Muscle of back (tissue), 13 donors: ENCODE data around the gene ATOH1. TPM values are rescaled to one million over a fixed set of nuclear protein-coding genes. Genes with fewer than 3 reads are reported as not detected.

Source experiments
- DNase-seq, 3 donors: peaks; one replicate each; pipeline versions ENCODE4 v3.0.0 to v3.0.0-alpha.2; 2013
- long read RNA-seq, 9 donors: transcript quantifications; one replicate each; lab custom pipeline, GENCODE V29; 2026
- polyA plus RNA-seq, 10 donors: library from polyadenylated mRNA; unstranded; fragments of 120-200 nt; gene quantifications; one replicate each; pipeline ENCODE4 v1.2.1, GENCODE V29; 2013; ENCODE audit not compliant: insufficient read length in 10 of 10

The ATOH1 gene, protein sequence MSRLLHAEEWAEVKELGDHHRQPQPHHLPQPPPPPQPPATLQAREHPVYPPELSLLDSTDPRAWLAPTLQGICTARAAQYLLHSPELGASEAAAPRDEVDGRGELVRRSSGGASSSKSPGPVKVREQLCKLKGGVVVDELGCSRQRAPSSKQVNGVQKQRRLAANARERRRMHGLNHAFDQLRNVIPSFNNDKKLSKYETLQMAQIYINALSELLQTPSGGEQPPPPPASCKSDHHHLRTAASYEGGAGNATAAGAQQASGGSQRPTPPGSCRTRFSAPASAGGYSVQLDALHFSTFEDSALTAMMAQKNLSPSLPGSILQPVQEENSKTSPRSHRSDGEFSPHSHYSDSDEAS
- polyA plus RNA-seq = under 1 TPM in 1 of 10 donors, not detected in 9; 0.11 TPM
- long read RNA-seq, donor 1 = 0 reads
- long read RNA-seq, donor 2 = 0 reads
- long read RNA-seq, donor 3, partial matches to known transcripts = 0 of 1 reads
- long read RNA-seq, donor 3, other reads (novel, unspliced or antisense) = 0 of 1 reads
- long read RNA-seq, donor 4 = 0 reads
- long read RNA-seq, donor 5 = 0 reads
- long read RNA-seq, donor 6, partial matches to known transcripts = 0 of 1 reads
- long read RNA-seq, donor 6, other reads (novel, unspliced or antisense) = 0 of 1 reads
- long read RNA-seq, donor 7 = 0 reads
- long read RNA-seq, donor 8 = 0 reads
- long read RNA-seq, donor 9 = 0 reads

DNA sequence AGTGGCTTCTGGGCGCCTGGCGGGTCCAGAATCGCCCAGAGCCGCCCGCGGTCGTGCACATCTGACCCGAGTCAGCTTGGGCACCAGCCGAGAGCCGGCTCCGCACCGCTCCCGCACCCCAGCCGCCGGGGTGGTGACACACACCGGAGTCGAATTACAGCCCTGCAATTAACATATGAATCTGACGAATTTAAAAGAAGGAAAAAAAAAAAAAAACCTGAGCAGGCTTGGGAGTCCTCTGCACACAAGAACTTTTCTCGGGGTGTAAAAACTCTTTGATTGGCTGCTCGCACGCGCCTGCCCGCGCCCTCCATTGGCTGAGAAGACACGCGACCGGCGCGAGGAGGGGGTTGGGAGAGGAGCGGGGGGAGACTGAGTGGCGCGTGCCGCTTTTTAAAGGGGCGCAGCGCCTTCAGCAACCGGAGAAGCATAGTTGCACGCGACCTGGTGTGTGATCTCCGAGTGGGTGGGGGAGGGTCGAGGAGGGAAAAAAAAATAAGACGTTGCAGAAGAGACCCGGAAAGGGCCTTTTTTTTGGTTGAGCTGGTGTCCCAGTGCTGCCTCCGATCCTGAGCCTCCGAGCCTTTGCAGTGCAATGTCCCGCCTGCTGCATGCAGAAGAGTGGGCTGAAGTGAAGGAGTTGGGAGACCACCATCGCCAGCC is at the start of gene ATOH1:
ATOH1 (plus strand) TSS at position 422 of the 663 bp plus-strand sequence; CDS start at position 596, 174 bp downstream.
- DNase-seq = peak in 1 of 3 donors; percentile 52

DNA sequence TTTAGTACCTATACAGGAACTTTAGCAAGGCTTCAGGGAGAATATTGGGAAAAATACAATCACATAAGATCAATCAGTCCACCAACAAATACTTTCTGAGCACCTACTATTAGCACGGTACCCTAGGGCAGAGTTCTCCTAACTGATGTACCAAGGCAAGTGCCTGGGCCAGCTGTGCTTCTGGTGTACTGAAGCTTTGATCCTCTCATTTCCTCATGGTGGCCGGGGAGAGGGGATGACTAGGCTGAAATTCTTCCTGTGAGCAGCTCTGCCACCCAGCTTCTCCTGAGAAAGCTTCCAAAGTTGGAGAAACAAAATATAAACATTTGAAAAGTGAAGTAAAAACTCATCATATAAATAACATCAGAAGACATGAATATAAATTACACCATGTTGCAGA is 49.3 kb upstream of the ATOH1 start:
- DNase-seq = no peak

DNA sequence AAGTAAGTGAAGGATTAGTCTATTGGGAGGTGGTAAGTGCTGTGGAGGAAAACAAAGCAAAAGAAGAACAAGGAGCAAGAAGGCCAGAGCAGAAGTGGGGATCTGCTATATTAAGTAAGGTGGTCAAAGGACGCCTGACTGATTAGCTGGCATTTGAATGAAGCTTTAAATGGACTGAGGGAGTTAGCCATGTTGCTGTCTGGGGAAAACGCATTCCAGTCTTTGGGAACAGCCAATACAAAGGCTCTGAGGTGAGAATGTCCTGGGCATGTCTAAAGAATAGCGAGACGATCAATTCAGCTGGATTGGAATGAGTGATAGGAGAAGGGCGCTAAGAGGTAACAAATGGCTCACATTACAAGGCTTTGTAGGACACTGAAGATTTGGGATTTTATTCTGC is 48.5 kb upstream of the ATOH1 start:
- no peak for DNase-seq

DNA sequence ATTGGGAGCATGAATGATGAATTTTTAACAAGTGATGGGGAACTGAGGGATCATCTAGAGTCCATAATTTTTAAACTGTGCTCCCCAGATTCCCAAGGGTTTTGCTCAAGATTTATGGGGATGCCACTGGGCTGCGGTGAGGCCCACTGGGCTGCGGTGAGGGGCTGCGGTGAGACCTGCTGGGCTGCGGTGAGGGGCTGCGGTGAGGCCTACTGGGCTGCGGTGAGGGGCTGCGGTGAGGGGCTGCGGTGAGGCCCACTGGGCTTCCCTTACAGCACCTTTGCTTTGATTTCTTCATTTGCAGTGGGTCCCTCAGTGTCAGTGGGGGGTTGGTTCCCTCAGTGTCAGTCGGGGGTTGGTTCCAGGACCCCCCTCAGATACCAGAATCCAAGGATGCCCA is 47.4 kb upstream of the ATOH1 start:
- no peak for DNase-seq

DNA sequence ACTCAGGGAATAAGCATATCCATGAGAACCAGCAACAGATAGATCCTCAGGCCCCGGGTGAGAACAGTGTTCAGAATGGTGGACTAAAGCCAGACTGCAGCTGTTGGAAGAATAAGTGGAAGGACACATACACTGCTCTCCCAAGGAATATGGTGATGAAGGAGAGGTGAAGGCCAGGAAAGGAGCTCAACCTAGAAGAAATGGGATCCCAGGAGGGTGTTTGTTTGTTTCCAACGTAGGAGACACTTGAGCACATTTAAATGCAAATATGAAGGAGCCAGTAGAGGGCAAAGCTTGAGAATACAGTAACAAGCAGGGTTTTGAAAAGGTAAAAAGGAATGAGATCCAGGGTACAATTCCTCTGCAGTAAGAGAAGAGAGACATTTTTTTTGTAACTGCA is 42.4 kb upstream of the ATOH1 start:
- no peak for DNase-seq

DNA sequence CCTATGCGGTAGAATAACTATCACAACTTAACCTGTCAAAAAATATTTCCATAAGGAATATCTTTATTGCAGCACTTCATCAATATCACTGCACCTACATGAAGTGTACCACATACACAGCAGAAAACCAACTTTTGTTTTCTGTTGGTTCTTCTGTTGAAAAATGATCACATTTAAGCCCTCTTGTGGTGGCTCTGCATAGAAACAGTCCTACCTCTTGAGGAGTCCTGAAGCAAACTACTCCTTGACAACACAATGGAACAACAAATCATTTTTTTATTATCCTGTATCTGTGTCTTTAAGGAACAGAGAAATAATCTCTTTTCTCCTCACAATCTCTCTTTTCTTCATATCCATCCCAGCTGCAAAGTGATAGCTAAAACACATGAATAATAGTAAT is 39.8 kb upstream of the ATOH1 start:
- peak in 1 of 3 donors; percentile 16 for DNase-seq

DNA sequence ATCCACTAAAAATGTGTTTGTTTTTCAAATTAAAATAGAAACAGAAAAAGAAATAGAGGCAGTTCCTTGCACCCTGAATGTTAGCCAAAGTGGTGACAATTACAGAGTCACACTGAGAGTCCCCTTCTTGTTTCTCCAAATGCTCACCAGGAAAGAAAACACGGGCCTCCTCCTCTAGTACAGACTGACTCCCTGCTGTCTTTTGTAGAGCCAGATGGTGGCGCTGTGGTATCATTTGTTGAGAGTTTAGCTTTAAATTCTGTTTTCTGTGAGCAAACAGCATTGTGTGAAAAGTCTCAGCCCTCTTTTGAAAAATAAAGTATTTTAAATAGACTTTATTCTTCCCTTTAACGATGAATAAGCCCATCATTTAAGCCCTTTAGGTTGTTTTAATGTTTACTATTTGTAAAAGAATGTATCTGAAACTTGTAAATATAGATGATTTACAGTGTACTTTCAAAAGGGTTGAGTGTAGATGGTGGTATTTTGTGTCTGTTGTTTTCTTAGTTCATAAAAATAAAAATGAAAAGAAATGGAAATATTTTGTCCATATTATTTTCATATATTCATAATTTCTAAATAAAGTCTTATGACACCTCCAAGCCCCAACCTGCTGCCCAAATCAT is 36.9 kb upstream of the ATOH1 start:
- DNase-seq = peak; percentile 35 to 68 (median 62)

DNA sequence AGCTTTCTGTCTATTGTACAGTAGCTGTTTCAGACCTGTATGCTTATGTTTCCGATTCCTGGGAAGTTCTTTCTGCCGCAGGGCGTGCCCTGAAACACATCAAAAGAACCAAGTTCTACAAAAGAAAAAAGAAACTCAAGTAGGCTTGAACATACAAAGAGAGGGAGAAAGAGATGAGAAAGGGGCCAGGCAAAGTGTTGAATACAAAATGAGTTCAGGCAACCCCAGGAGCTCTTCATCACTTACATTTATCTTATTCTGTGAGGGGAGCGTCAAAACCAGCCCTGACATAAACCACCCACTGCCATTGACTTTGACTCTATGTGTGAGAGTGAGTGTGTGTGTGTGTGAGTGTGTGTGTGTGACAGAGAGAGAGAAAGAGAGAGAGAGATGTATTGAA is 26.5 kb upstream of the ATOH1 start:
- DNase-seq = no peak

DNA sequence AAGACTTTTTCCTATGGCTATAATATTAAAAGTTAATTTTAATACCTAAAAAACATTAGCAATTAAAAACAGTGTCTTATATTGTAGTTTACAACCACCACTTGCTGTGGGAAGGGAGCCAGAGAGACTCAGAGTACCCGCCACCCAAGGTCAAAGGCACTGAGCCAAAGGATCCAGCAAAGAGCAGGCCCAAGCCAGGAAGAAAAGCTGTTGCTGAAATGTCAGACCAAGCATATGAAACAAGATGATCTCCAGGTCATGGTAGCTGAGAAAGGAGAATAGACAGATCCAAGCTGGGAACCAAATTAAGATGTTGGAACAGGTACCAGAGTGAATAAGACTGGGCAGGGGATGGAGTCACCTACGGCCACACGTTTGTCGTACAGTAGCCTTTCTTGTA is 18.8 kb upstream of the ATOH1 start:
- DNase-seq = no peak

DNA sequence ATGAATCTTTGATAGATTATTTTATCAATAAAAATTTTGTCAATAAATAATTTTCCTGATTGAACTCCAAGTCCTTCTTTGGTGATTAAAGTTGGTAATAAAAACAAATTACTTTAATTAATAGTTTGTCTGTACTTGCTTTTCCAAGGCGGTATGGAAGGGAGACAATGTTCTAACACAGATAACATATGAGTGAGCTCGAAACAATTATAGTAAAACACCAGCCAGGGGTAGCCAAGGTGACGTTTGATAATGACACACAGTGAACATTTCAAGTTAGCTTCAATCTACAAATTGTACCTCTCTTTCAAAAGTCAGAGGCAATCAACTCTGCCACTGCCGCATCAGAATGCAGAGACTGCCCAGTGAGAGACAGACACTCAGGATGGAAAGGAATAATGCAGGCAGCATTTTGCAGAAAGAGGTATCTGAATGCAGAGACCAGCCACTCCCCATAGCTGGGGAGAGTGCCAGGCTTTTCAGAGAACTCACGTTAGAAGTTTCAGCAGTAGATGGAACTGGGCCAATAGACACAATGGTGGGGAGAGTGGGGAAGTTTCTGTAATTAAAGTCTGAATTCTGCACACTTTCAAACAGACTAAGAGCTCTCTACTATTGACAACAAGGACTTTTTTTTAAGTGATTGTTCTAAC is 18.1 kb upstream of the ATOH1 start:
- no peak for DNase-seq

DNA sequence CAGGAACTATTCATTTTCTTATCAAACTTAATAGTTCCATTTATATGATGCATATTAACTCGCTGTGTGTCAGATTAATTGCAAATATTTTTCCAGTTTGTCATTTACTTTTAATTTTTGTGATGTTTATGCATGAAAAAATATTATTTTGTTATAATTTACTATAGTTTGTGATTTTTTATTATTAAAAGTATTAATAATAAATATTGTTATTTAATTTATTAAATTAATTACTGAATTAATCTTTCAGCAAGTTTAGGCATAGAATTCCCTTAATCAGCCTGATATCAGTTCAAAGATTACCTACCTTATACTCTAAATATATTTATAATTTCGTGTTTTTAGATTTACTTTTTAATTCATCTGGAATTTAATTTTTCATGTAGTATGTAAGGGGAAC is 15.5 kb upstream of the ATOH1 start:
- no peak for DNase-seq

DNA sequence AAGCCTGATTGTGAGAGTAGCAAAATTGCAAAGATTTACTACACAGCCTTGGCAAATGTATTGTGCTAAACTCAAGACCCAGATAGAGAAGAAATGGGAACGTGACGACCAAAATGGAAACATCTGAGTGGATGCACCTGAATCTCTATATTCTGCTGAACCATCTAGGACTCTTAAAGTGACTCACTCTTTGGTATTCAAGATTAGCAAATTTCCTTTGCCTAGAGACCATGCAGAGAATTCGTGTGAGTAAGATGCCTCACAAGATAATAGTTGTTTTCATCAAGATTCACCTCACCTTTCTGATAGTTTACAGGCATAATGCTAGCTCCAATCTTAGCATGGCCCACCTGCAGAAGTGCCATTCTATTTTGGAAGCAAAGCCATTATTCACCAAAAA is 14.4 kb upstream of the ATOH1 start:
- no peak for DNase-seq

DNA sequence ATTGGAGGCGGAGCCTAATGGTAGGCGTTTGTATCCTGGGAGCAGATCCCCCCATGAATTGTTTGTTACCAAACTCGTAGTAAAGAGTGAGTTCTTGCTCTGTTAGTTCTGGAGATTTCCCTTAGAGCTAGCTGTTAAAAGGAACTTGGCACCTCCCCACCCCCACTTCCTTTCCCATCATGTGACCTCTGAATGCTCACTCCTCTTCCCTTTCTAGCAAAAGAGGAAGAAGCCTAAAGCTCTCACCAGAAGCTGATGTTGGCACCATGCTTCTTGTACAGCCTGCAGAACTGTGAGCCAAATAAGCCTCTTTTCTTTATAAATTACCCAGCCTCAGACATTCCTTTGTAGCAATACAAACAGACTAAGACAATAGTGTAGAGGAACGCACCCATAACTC is 13.8 kb upstream of the ATOH1 start:
- peak in 1 of 3 donors; percentile 19 for DNase-seq

DNA sequence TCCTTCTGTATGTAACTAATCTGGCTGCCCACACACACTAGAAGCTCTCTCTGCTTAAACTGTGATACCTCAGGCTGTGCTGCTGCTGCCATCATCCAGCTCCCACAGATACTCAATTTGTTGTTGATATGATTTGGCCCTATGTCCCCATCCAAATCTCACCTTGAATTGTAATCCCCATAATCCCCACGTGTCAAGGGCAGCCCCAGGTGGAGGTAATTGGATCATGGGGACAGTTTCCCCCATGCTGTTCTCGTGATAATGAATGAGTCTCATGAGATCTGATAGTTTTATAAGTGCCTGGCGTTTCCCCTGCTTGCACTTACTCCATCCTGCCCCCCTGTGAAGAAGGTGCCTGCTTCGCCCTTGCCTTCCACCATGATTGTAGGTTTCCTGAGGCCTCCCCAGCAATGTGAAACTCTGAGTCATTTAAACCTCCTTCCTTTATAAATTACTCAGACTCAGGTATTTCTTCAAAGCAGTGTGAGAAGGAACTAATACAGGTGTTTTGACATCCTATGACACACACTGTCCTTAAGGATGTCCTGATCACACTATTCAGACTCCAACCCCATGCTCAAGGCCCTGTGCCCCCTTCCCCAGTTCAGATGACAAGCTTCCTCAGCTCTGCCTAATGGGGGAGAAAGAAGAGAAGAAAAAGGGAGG is 2.9 kb upstream of the ATOH1 start:
- DNase-seq = no peak

DNA sequence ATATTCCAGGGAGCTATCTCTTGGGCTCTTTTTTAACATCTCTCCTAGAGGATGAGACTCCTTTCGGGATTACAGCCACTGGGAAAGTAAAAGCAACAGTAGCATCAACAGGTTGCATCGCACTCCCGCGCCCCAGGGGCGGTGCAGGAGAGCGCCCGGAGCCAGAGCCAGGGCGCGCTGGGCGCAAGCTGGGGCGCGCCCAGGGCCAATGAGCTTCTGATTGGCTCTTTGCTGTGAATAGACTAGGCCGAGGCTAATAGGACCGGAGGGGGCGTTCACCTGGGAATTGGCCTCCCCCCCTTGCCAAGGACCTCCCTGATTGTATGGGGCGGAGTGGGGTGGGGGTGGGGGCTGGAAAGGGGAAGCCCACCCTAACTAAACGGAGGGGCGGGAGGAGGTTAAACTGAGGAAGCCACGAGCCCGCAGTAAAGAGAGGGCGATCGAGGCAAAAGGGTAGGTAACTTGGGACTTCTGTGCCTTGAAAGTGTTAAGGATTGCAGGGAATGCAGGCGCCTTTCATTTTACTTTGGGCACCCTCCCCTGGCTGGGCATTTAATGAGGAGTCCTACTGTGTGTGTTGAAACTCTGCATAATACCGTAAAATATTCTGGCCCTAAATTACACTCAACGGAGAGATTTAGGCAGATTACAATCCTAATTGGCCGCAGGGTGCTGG is 1.1 kb upstream of the ATOH1 start:
- DNase-seq = peak in 1 of 3 donors; percentile 6

DNA sequence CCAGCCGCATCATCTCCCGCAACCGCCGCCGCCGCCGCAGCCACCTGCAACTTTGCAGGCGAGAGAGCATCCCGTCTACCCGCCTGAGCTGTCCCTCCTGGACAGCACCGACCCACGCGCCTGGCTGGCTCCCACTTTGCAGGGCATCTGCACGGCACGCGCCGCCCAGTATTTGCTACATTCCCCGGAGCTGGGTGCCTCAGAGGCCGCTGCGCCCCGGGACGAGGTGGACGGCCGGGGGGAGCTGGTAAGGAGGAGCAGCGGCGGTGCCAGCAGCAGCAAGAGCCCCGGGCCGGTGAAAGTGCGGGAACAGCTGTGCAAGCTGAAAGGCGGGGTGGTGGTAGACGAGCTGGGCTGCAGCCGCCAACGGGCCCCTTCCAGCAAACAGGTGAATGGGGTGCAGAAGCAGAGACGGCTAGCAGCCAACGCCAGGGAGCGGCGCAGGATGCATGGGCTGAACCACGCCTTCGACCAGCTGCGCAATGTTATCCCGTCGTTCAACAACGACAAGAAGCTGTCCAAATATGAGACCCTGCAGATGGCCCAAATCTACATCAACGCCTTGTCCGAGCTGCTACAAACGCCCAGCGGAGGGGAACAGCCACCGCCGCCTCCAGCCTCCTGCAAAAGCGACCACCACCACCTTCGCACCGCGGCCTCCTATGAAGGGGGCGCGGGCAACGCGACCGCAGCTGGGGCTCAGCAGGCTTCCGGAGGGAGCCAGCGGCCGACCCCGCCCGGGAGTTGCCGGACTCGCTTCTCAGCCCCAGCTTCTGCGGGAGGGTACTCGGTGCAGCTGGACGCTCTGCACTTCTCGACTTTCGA is 654 bp downstream of the ATOH1 start:
- peak in 1 of 3 donors; percentile 55 for DNase-seq

DNA sequence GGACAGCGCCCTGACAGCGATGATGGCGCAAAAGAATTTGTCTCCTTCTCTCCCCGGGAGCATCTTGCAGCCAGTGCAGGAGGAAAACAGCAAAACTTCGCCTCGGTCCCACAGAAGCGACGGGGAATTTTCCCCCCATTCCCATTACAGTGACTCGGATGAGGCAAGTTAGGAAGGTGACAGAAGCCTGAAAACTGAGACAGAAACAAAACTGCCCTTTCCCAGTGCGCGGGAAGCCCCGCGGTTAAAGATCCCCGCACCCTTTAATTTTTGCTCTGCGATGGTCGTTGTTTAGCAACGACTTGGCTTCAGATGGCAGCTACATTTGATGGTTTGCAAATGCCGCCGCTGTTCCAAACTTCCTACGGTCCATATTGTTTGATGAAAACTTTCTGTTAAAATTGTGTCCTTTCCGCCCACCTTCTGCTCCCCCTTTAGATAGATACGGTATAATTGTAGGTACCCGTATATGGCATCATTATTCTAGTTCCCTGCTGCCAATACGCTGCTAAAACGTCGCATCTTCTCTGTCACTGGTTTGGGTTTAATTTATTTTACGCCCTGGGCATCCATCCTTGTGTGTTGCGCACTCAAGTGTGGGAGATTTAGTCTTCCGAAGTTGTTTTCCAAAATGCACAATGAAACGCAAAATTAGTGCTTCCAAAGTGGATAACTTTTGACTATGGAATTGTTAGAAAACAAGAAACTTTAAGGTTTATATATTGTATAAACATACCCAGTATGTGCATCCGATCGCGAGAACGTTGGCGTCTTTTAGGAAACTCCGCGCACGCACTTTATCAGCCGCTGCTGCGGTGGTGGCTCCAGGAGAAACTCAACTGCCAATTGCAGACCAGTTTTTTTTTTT is 1.5 kb downstream of the ATOH1 start:
- no peak for DNase-seq

DNA sequence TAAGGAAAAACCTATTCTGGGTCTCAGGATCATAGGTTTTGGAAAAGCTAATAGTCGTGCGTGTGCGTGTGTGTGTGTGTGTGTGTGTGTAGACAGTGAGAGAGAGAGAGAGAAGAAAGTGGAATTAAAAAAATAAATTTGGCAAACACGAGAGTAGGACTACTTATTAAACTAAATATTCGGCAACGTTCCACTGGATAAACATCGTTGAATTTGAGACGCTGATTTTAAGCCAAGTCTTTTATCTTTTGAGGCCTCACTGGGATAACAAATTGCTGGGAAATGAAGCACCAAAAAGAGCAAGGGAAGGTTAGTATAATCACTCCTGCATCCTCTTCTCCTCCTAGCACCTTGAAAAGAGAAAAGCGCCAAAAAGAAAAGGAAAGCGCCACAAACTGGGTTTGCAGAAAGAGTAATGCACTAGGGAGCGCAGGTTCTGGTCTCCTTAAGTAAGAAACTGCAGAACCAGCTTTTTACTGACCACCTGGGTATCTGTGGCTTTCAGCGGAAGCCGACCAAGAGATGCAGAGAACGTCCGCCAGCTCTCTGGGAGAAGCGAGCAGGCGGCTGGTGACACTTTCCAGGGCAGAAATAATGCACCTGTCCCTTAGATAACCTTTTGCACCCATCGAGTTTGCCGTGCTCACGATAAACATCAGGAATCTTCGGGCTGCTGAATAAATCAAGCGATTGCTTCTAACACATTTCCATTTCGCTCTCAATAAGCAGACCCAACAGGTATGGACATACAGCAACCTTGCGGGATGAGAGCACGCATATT is 3.4 kb downstream of the ATOH1 start:
- peak in 1 of 3 donors; percentile 30 for DNase-seq
